Measurements from ENCODE around the gene PNKD.

DNA sequence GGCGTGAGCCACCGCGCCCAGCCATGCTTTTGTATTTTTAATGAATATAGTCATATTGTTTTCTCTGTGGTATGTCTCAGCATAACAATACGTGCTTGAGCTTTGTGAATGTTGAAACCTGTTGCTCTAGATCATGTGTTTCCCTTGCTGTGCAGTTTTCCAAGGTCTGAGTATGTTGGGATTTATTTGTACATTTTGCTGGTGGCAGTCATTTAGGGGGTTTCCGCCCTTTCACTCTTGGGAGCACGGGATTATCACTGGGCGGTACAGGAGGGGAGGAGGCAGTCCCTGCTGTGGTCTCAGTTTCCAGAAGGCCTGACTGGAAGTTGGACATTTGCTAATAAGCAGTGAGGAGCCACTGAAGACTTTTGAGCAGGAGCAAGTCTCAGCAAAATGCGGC, 61.4 kb downstream of the PNKD start:
- TF ChIP-seq, protein P1, sequence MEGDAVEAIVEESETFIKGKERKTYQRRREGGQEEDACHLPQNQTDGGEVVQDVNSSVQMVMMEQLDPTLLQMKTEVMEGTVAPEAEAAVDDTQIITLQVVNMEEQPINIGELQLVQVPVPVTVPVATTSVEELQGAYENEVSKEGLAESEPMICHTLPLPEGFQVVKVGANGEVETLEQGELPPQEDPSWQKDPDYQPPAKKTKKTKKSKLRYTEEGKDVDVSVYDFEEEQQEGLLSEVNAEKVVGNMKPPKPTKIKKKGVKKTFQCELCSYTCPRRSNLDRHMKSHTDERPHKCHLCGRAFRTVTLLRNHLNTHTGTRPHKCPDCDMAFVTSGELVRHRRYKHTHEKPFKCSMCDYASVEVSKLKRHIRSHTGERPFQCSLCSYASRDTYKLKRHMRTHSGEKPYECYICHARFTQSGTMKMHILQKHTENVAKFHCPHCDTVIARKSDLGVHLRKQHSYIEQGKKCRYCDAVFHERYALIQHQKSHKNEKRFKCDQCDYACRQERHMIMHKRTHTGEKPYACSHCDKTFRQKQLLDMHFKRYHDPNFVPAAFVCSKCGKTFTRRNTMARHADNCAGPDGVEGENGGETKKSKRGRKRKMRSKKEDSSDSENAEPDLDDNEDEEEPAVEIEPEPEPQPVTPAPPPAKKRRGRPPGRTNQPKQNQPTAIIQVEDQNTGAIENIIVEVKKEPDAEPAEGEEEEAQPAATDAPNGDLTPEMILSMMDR (IDR thresholded peaks at IDR 0.05; ENCODE audit: low read depth, low read length, poor library complexity, severe bottlenecking), result no peak
- no peak for TF ChIP-seq EZH2phosphoT487 (IDR thresholded peaks at IDR 0.05; ENCODE audit: borderline replicate concordance, low read length)
